Smooth muscle cell (in vitro differentiated cells): ENCODE data around the gene NRDC. TPM values are rescaled to one million over a fixed set of nuclear protein-coding genes. Genes with fewer than 3 reads are reported as not detected.
A peak's percentile ranks its signal among the peaks of the same experiment; 100 is the strongest.

Experiments used
- DNase-seq: peaks from one replicate; lab custom pipeline; 2025; ENCODE audit not compliant: unreplicated experiment; lab: John Stamatoyannopoulos, UW
- H2AFZ ChIP-seq: fragments of 200-600 bp; sonication (generic); 2 replicates; pipeline ENCODE4 v1.6.0; 2016; ENCODE audit warnings: antibody characterized with exemption, low read depth, mild to moderate bottlenecking
- H3F3A ChIP-seq: fragments of 200-600 bp; sonication (generic); 2 replicates; pipeline ENCODE4 v1.6.0; 2017; ENCODE audit warnings: antibody characterized with exemption, low read depth
- H3K27ac ChIP-seq: fragments of 200-600 bp; sonication (generic); 2 replicates; pipeline ENCODE4 v1.5.1; 2016; ENCODE audit warnings: low read depth, mild to moderate bottlenecking
- H3K27me3 ChIP-seq: fragments of 200-600 bp; sonication (generic); 2 replicates; pipeline ENCODE4 v1.6.1; 2016; ENCODE audit warnings: low read depth, mild to moderate bottlenecking
- H3K36me3 ChIP-seq: fragments of 200-600 bp; sonication (generic); 2 replicates; pipeline ENCODE4 v1.5.1; 2016; ENCODE audit warnings: low read depth
- H3K4me1 ChIP-seq: fragments of 200-600 bp; sonication (generic); 2 replicates; pipeline ENCODE4 v1.5.1; 2016; ENCODE audit warnings: low read depth
- H3K4me2 ChIP-seq: fragments of 200-600 bp; sonication (generic); 2 replicates; pipeline ENCODE4 v1.6.0; 2016; ENCODE audit warnings: mild to moderate bottlenecking
- H3K4me3 ChIP-seq: fragments of 200-600 bp; sonication (generic); 2 replicates; pipeline ENCODE4 v1.5.1; 2016; ENCODE audit warnings: mild to moderate bottlenecking
- H3K79me2 ChIP-seq: fragments of 200-600 bp; sonication (generic); 2 replicates; pipeline ENCODE4 v1.6.0; 2016; ENCODE audit warnings: low read depth, mild to moderate bottlenecking
- H3K9ac ChIP-seq: fragments of 200-600 bp; sonication (generic); 2 replicates; pipeline ENCODE4 v1.6.0; 2016; ENCODE audit warnings: low read depth
- H3K9me3 ChIP-seq: fragments of 200-600 bp; sonication (generic); replicated peaks from 2 replicates; pipeline ENCODE4 v1.5.1; 2016; ENCODE audit warnings: low read depth
- H4K20me1 ChIP-seq: fragments of 200-600 bp; sonication (generic); 2 replicates; pipeline ENCODE4 v1.6.0; 2016; ENCODE audit warnings: low read depth
- CTCF ChIP-seq: fragments of 200-600 bp; sonication (generic); IDR thresholded peaks from 2 replicates; pipeline ENCODE4 v1.5.1; 2017; ENCODE audit warnings: borderline replicate concordance, mild to moderate bottlenecking, antibody characterized with exemption; ENCODE audit not compliant: insufficient read depth, poor library complexity, severe bottlenecking
- WGBS: methylation state at CpG from one replicate; pipeline ENCODE4 v1.1.7; 2016; ENCODE audit warnings: low lambda C conversion rate; 5-methylcytosine and 5-hydroxymethylcytosine counted together
- polyA plus RNA-seq: library from polyadenylated mRNA; unstranded; fragments of >200 nt; fragmentation: Nextera tagmentation; extraction: Ambion mirVana; gene quantifications from 2 replicates; pipeline ENCODE4 v1.2.1, GENCODE V29; 2016
- total RNA-seq: library from RNA; depleted of rRNA; stranded (reverse); fragments of >200 nt; gene quantifications from 2 replicates; pipeline ENCODE4 v1.2.3, GENCODE V29; 2014

The NRDC gene
- total and polyA plus RNA-seq, 2 experiments from 2014 or later, result 81.5 to 96.1 TPM

- no peaks in the 10 kb centered on the region for H3K27me3 ChIP-seq
- H3K9ac ChIP-seq, result no peak overlapping the region
- H2AFZ ChIP-seq, result no peak overlapping the region
- no peaks in the 10 kb centered on the region for H3K4me1 ChIP-seq
- H3F3A ChIP-seq, result no peaks in the 10 kb centered on the region
- peaks cover 36% of the 10 kb centered on the region for H3K79me2 ChIP-seq
- peaks cover 16% of the 10 kb centered on the region for H3K36me3 ChIP-seq
- no peaks in the 10 kb centered on the region for H3K9me3 ChIP-seq
- H4K20me1 ChIP-seq, result peaks cover 39% of the 10 kb centered on the region
- no peak for TF ChIP-seq CTCF
- no peak for DNase-seq
- H3K27ac ChIP-seq, result no peak overlapping the region
- H3K4me2 ChIP-seq, result no peak overlapping the region
- H3K4me3 ChIP-seq, result no peak overlapping the region
- WGBS, result 71% methylated on average over 1 of the region's 1 CpG
These were observed 39.4 kb downstream of the NRDC start for GRCh38 chr1:51839094-51839493.

GRCh38 chr1:51837243-51837642, 41.3 kb downstream of the NRDC start:
- no peaks in the 10 kb centered on the region for H3F3A ChIP-seq
- no peak for TF ChIP-seq CTCF
- WGBS, result 68% methylated on average over 1 of the region's 1 CpG
- H3K36me3 ChIP-seq, result peaks cover 23% of the 10 kb centered on the region
- no peak overlapping the region for H2AFZ ChIP-seq
- H3K4me1 ChIP-seq, result no peaks in the 10 kb centered on the region
- peaks cover 32% of the 10 kb centered on the region for H3K79me2 ChIP-seq
- no peak overlapping the region for H3K9ac ChIP-seq
- no peak overlapping the region for H3K4me2 ChIP-seq
- H3K27me3 ChIP-seq, result no peaks in the 10 kb centered on the region
- DNase-seq, result no peak
- no peaks in the 10 kb centered on the region for H3K9me3 ChIP-seq
- peak overlapping the region; percentile 1 for H3K27ac ChIP-seq
- H3K4me3 ChIP-seq, result no peak overlapping the region
- H4K20me1 ChIP-seq, result peaks cover 21% of the 10 kb centered on the region

- Histone ChIP-seq H3F3A (no peaks in the 10 kb centered on the region), H2AFZ (no peak overlapping the region), H3K27me3 (no peaks in the 10 kb centered on the region), H4K20me1 (no peaks in the 10 kb centered on the region), H3K79me2 (peaks cover 20% of the 10 kb centered on the region), H3K36me3 (peaks cover 32% of the 10 kb centered on the region), H3K9ac (no peak overlapping the region), H3K4me1 (no peaks in the 10 kb centered on the region), H3K4me2 (no peak overlapping the region), H3K27ac (no peak overlapping the region), H3K4me3 (no peak overlapping the region), H3K9me3 (no peaks in the 10 kb centered on the region)
- WGBS, result 98% methylated on average over 2 of the region's 2 CpGs
- no peak for DNase-seq
- no peak for TF ChIP-seq CTCF
These were observed 44.8 kb downstream of the NRDC start for GRCh38 chr1:51833700-51834099.

- TF ChIP-seq CTCF, result no peak
- 94% methylated on average over 2 of the region's 2 CpGs for WGBS
These were observed 49.5 kb downstream of the NRDC start for GRCh38 chr1:51829058-51829457.

More at GRCh38 chr1:51829058-51829457, 49.5 kb downstream of the NRDC start:
- Histone ChIP-seq H3K36me3 (peaks cover 44% of the 10 kb centered on the region), H3K4me3 (no peak overlapping the region), H3K4me2 (no peak overlapping the region), H3F3A (no peaks in the 10 kb centered on the region), H4K20me1 (no peaks in the 10 kb centered on the region), H3K4me1 (no peaks in the 10 kb centered on the region), H3K9me3 (no peaks in the 10 kb centered on the region), H3K9ac (no peak overlapping the region), H3K79me2 (peaks cover 7% of the 10 kb centered on the region), H2AFZ (no peak overlapping the region), H3K27ac (no peak overlapping the region), H3K27me3 (no peaks in the 10 kb centered on the region)
- DNase-seq, result no peak
